WTC11 (cell line): ENCODE results near the gene CMC4. TPM values are rescaled to one million over a fixed set of nuclear protein-coding genes. Genes with fewer than 3 reads are reported as not detected.

Source experiments
- ATAC-seq: fragments of 200-7000 bp; cut with Tn5 transposase; 2 replicates; pipeline ENCODE4 v1.10.0; 2021; ENCODE audit warnings: mild to moderate bottlenecking, moderate library complexity
- CTCF ChIA-PET: fragments of 300-600 bp; sonication (Branson Sonifier 250); formaldehyde crosslinking; loops from one replicate; lab custom pipeline; 2021; ENCODE audit warnings: antibody characterized with exemption; lab: Charles Lee
- POLR2A ChIA-PET: fragments of 350-600 bp; sonication (Branson Sonifier 250); formaldehyde crosslinking; loops from one replicate; lab custom pipeline; 2021; ENCODE audit warnings: antibody characterized with exemption; lab: Charles Lee
- DNase-seq: peaks from one replicate; pipeline ENCODE4 v3.0.0; 2021; ENCODE audit warnings: low spot score
- H3K27ac Mint-ChIP-seq: 2 replicates; pipeline ENCODE4 v1.8.0; 2021; ENCODE audit warnings: mixed read lengths
- H3K27me3 Mint-ChIP-seq: 2 replicates; pipeline ENCODE4 v1.8.0; 2021; ENCODE audit warnings: low read depth, mild to moderate bottlenecking, moderate library complexity, mixed read lengths
- H3K36me3 Mint-ChIP-seq: 2 replicates; pipeline ENCODE4 v1.8.0; 2021; ENCODE audit warnings: mixed read lengths
- H3K4me1 Mint-ChIP-seq: 2 replicates; pipeline ENCODE4 v1.8.0; 2022; ENCODE audit warnings: mixed read lengths
- H3K4me3 Mint-ChIP-seq: 2 replicates; pipeline ENCODE4 v1.8.0; 2021; ENCODE audit warnings: mild to moderate bottlenecking, moderate library complexity, mixed read lengths
- H3K9me3 Mint-ChIP-seq: 2 replicates; pipeline ENCODE4 v1.8.0; 2021; ENCODE audit warnings: mixed read lengths
- CREB1 ChIP-seq: sonication (generic); formaldehyde crosslinking; IDR thresholded peaks from 2 replicates; pipeline ENCODE4 v1.8.0; 2023; ENCODE audit warnings: mild to moderate bottlenecking, missing genetic modification reagents
- EMX1 ChIP-seq: fragments of 250-450 bp; sonication (Bioruptor Pico); IDR thresholded peaks from 2 replicates; pipeline ENCODE4 v1.8.0; 2021; ENCODE audit warnings: mild to moderate bottlenecking
- FOXP1 ChIP-seq: sonication (generic); formaldehyde crosslinking; IDR thresholded peaks from 2 replicates; pipeline ENCODE4 v1.8.0; 2022; ENCODE audit warnings: missing genetic modification reagents, mild to moderate bottlenecking, moderate library complexity, borderline replicate concordance
- GRHL2 ChIP-seq: fragments of 250-450 bp; sonication (Bioruptor Pico); IDR thresholded peaks from 2 replicates; pipeline ENCODE4 v1.8.0; 2022; ENCODE audit warnings: mild to moderate bottlenecking, moderate library complexity; ENCODE audit not compliant: insufficient replicate concordance, severe bottlenecking
- HMGA2 ChIP-seq: fragments of 250-450 bp; sonication (Bioruptor Pico); IDR thresholded peaks from 2 replicates; pipeline ENCODE4 v1.4.0; 2021; ENCODE audit warnings: mild to moderate bottlenecking, moderate library complexity
- JUN ChIP-seq: sonication (generic); formaldehyde crosslinking; IDR thresholded peaks from 2 replicates; pipeline ENCODE4 v1.8.0; 2023; ENCODE audit warnings: mild to moderate bottlenecking, missing genetic modification reagents
- KAT7 ChIP-seq: sonication (generic); formaldehyde crosslinking; IDR thresholded peaks from 2 replicates; pipeline ENCODE4 v1.8.1; 2023; ENCODE audit warnings: missing genetic modification reagents, mild to moderate bottlenecking, borderline replicate concordance
- MLX ChIP-seq: sonication (generic); formaldehyde crosslinking; IDR thresholded peaks from 2 replicates; pipeline ENCODE4 v1.8.1; 2023; ENCODE audit warnings: mild to moderate bottlenecking, missing genetic modification reagents, moderate library complexity
- MXD4 ChIP-seq: fragments of 250-450 bp; sonication (Bioruptor Pico); IDR thresholded peaks from 2 replicates; pipeline ENCODE4 v1.8.0; 2021; ENCODE audit warnings: mild to moderate bottlenecking, moderate library complexity, borderline replicate concordance
- NR3C1 ChIP-seq: sonication (generic); formaldehyde crosslinking; conservative IDR thresholded peaks from 2 replicates; pipeline ENCODE4 v1.8.1; 2023; ENCODE audit warnings: low read depth, mild to moderate bottlenecking, missing genetic modification reagents
- SP1 ChIP-seq: sonication (generic); formaldehyde crosslinking; conservative IDR thresholded peaks from 2 replicates; pipeline ENCODE4 v1.8.1; 2022; ENCODE audit warnings: missing genetic modification reagents
- ZNF396 ChIP-seq: fragments of 250-450 bp; sonication (Bioruptor Pico); IDR thresholded peaks from 2 replicates; pipeline ENCODE4 v1.8.0; 2021; ENCODE audit warnings: mild to moderate bottlenecking, moderate library complexity, borderline replicate concordance
- total RNA-seq: library from RNA; stranded (reverse); gene quantifications from 3 replicates; pipeline ENCODE4 v1.2.3, GENCODE V29; 2021
- TF ChIP-seq, protein P1 (sequence below): sonication (generic); formaldehyde crosslinking; IDR thresholded peaks from 2 replicates; pipeline ENCODE4 v1.8.0; 2022; ENCODE audit warnings: mild to moderate bottlenecking, missing genetic modification reagents
- TF ChIP-seq, protein P2 (sequence below): sonication (generic); formaldehyde crosslinking; IDR thresholded peaks from 2 replicates; pipeline ENCODE4 v1.8.1; 2022; ENCODE audit warnings: mild to moderate bottlenecking, moderate library complexity, missing genetic modification reagents
- TF ChIP-seq, protein P3 (sequence below): sonication (generic); formaldehyde crosslinking; IDR thresholded peaks from 2 replicates; pipeline ENCODE4 v1.8.0; 2022; ENCODE audit warnings: mild to moderate bottlenecking, missing genetic modification reagents
- TF ChIP-seq, protein P4 (sequence below): fragments of 200-600 bp; IDR thresholded peaks from 2 replicates; pipeline ENCODE4 v1.8.0; 2022; ENCODE audit warnings: antibody characterized with exemption

The CMC4 gene
- total RNA-seq, 1 experiment from 2014 or later = 3.0 TPM

DNA sequence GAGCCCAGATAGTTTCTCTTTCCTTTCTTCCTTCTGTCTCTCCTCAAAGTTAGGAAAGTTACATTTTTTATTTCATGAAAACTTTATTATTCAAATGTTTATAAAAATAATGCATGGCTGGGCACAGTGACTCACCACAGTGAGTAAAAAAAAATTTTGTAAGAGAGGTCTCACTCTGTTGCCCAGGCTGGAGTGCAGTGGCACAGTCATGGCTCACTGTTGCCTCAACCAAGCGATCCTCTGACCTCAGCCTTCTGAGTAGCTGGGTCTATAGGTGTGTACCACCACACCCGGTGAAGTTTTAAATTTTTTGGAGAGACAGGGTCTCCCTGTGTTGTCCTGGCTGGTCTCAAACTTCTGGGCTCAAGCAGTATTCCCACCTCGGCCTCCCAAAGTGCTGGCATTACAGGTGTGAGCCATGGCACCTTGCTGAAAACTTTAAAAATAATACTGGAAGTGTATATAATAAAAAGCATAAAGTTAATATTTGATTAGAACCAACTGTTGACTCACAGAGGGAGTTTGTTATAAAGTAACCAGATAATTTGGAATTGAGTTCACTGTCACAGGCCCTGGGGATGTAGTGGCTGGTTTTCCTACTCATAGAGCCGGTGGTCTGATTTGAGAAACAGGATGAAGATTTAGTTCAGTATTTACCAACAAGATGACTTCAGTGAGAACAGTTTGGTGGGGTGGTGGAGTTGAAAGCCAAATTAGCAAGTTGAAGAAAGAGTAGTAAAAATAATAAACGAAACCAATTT is 18.0 kb downstream of the CMC4 start:
- H3K4me1 Mint-ChIP-seq = peaks cover 8% of the 10 kb centered on the region
- H3K27ac Mint-ChIP-seq = peak overlapping the region; percentile 45; the same call in 1 of the 2 replicates
- no peaks in the 10 kb centered on the region for H3K9me3 Mint-ChIP-seq
- H3K36me3 Mint-ChIP-seq = peaks cover 3% of the 10 kb centered on the region; the same call in 1 of the 2 replicates
- DNase-seq (no peak), ATAC-seq (no peak)
- H3K4me3 Mint-ChIP-seq = no peak overlapping the region
- TF ChIP-seq, protein P1, sequence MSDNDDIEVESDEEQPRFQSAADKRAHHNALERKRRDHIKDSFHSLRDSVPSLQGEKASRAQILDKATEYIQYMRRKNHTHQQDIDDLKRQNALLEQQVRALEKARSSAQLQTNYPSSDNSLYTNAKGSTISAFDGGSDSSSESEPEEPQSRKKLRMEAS (CRISPR knock-in tag) = no peak
- TF ChIP-seq CREB1 (CRISPR knock-in tag) = no peak
- no peak for TF ChIP-seq ZNF396 (CRISPR knock-in tag)
- no peak for TF ChIP-seq HMGA2 (CRISPR knock-in tag)
- no peak for TF ChIP-seq EMX1 (CRISPR knock-in tag)
- no peak for TF ChIP-seq MLX
- TF ChIP-seq SP1 (CRISPR knock-in tag) = no peak
- no peak for TF ChIP-seq JUN
- no peak for TF ChIP-seq FOXP1
- TF ChIP-seq, protein P2, sequence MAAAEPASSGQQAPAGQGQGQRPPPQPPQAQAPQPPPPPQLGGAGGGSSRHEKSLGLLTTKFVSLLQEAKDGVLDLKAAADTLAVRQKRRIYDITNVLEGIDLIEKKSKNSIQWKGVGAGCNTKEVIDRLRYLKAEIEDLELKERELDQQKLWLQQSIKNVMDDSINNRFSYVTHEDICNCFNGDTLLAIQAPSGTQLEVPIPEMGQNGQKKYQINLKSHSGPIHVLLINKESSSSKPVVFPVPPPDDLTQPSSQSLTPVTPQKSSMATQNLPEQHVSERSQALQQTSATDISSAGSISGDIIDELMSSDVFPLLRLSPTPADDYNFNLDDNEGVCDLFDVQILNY (CRISPR knock-in tag) = no peak
- TF ChIP-seq KAT7 = no peak
- TF ChIP-seq GRHL2 (CRISPR knock-in tag) = no peak
- TF ChIP-seq, protein P3, sequence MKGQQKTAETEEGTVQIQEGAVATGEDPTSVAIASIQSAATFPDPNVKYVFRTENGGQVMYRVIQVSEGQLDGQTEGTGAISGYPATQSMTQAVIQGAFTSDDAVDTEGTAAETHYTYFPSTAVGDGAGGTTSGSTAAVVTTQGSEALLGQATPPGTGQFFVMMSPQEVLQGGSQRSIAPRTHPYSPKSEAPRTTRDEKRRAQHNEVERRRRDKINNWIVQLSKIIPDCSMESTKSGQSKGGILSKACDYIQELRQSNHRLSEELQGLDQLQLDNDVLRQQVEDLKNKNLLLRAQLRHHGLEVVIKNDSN (CRISPR knock-in tag) = no peak
- TF ChIP-seq NR3C1 (CRISPR knock-in tag) = no peak
- no peak for TF ChIP-seq MXD4
- H3K27me3 Mint-ChIP-seq = no peaks in the 10 kb centered on the region
- ChIA-PET CTCF (no interaction called here), POLR2A (no interaction called here)

GRCh38 chrX:155048977-155049619 is 21.8 kb downstream of the CMC4 start:
- no peak overlapping the region for H3K27ac Mint-ChIP-seq
- no peaks in the 10 kb centered on the region for H3K9me3 Mint-ChIP-seq
- POLR2A ChIA-PET = no interaction called here
- H3K36me3 Mint-ChIP-seq = peaks cover 3% of the 10 kb centered on the region; the same call in 1 of the 2 replicates
- peaks cover 17% of the 10 kb centered on the region for H3K4me1 Mint-ChIP-seq
- TF ChIP-seq, protein P4, sequence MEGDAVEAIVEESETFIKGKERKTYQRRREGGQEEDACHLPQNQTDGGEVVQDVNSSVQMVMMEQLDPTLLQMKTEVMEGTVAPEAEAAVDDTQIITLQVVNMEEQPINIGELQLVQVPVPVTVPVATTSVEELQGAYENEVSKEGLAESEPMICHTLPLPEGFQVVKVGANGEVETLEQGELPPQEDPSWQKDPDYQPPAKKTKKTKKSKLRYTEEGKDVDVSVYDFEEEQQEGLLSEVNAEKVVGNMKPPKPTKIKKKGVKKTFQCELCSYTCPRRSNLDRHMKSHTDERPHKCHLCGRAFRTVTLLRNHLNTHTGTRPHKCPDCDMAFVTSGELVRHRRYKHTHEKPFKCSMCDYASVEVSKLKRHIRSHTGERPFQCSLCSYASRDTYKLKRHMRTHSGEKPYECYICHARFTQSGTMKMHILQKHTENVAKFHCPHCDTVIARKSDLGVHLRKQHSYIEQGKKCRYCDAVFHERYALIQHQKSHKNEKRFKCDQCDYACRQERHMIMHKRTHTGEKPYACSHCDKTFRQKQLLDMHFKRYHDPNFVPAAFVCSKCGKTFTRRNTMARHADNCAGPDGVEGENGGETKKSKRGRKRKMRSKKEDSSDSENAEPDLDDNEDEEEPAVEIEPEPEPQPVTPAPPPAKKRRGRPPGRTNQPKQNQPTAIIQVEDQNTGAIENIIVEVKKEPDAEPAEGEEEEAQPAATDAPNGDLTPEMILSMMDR = 0 out of 2 replicates have a peak, but pooled peaks have one; percentile 24
- no peak for TF ChIP-seq EMX1 (CRISPR knock-in tag)
- no peak overlapping the region for H3K4me3 Mint-ChIP-seq
- peak; percentile 64 for DNase-seq
- ATAC-seq = peak; percentile 90
- H3K27me3 Mint-ChIP-seq = no peaks in the 10 kb centered on the region
- CTCF ChIA-PET = interaction anchor here (0.6 to 1.6 kb wide), 13 partner anchors 8 to 167 kb away, joined by 3 to 7 read pairs (median 3); partner anchors contain the start of genes FUNDC2 and VBP1
